GM23338 (cell line): ENCODE data around the gene GALNT9.

Experiments
- EZH2 ChIP-seq: fragments of 200-600 bp; sonication (generic); IDR thresholded peaks from one replicate; pipeline ENCODE4 v1.8.0; 2017; ENCODE audit warnings: antibody characterized with exemption, mild to moderate bottlenecking, low read depth; ENCODE audit not compliant: unreplicated experiment
- EZH2phosphoT487 ChIP-seq: fragments of 200-600 bp; sonication (generic); IDR thresholded peaks from one replicate; pipeline ENCODE4 v1.8.1; 2018; ENCODE audit warnings: antibody characterized with exemption; ENCODE audit not compliant: unreplicated experiment
- NANOG ChIP-seq: IDR thresholded peaks from 2 replicates; pipeline ENCODE4 v1.6.1; 2016; ENCODE audit warnings: antibody characterized with exemption, borderline replicate concordance
- POLR2AphosphoS5 ChIP-seq: IDR thresholded peaks from 2 replicates; pipeline ENCODE4 v1.6.1; 2016; ENCODE audit warnings: antibody characterized with exemption, low read depth
- STAT1 ChIP-seq: IDR thresholded peaks from one replicate; pipeline ENCODE4 v1.6.1; 2016; ENCODE audit warnings: antibody characterized with exemption; ENCODE audit not compliant: unreplicated experiment
- ZNF114 ChIP-seq: fragments of 250-450 bp; sonication (Bioruptor Pico); IDR thresholded peaks from 2 replicates; pipeline ENCODE4 v1.5.0; 2020; ENCODE audit warnings: mild to moderate bottlenecking, moderate library complexity
- ZNF331 ChIP-seq: fragments of 250-450 bp; sonication (Bioruptor Pico); IDR thresholded peaks from 2 replicates; pipeline ENCODE4 v1.5.0; 2020; ENCODE audit warnings: low read depth, mild to moderate bottlenecking, moderate library complexity
- TF ChIP-seq, protein P1 (sequence below), 2 experiments: fragments of 200-600 bp in 1 of 2; sonication (generic) in 1 of 2; conservative IDR thresholded peaks; 2 replicates each; pipeline versions ENCODE4 v1.5.1 to v1.6.1; 2016 to 2017; ENCODE audit warnings: antibody characterized with exemption in 2 of 2, low read depth in 2 of 2, mild to moderate bottlenecking in 2 of 2, moderate library complexity in 1 of 2
- TF ChIP-seq, protein P2 (sequence below): IDR thresholded peaks from one replicate; pipeline ENCODE4 v1.6.1; 2018; ENCODE audit warnings: antibody characterized with exemption; ENCODE audit not compliant: unreplicated experiment

DNA sequence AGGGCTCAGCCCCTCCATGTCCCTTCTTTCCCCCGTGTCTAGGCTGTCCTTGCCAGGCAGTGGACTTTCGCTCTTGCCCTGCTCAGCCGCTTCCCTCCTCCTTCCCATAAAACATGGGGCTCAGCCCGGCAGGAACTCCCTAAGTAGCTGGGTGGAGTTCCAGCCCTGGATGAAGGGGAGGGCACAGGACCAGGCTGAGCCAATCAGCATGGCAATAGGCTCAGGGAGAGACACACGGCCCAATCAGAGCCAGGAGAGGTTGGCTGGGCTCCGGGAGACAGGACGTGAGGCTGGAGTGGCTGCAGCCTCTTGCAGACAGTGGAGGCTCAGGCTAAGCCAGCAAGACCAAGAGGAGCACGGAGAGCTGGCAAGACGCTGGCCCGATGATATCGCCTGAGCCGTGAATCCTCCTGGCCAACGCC, 54.3 kb downstream of the GALNT9 start:
- TF ChIP-seq, protein P1, sequence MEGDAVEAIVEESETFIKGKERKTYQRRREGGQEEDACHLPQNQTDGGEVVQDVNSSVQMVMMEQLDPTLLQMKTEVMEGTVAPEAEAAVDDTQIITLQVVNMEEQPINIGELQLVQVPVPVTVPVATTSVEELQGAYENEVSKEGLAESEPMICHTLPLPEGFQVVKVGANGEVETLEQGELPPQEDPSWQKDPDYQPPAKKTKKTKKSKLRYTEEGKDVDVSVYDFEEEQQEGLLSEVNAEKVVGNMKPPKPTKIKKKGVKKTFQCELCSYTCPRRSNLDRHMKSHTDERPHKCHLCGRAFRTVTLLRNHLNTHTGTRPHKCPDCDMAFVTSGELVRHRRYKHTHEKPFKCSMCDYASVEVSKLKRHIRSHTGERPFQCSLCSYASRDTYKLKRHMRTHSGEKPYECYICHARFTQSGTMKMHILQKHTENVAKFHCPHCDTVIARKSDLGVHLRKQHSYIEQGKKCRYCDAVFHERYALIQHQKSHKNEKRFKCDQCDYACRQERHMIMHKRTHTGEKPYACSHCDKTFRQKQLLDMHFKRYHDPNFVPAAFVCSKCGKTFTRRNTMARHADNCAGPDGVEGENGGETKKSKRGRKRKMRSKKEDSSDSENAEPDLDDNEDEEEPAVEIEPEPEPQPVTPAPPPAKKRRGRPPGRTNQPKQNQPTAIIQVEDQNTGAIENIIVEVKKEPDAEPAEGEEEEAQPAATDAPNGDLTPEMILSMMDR (conservative IDR thresholded peaks at IDR 0.05; ENCODE audit: low read depth in 2 of 2) = no peak
- TF ChIP-seq EZH2 (no peak), ZNF114 (no peak), POLR2AphosphoS5 (no peak), NANOG (no peak), EZH2phosphoT487 (no peak), STAT1 (no peak), ZNF331 (CRISPR knock-in tag) (no peak)
- TF ChIP-seq, protein P2, sequence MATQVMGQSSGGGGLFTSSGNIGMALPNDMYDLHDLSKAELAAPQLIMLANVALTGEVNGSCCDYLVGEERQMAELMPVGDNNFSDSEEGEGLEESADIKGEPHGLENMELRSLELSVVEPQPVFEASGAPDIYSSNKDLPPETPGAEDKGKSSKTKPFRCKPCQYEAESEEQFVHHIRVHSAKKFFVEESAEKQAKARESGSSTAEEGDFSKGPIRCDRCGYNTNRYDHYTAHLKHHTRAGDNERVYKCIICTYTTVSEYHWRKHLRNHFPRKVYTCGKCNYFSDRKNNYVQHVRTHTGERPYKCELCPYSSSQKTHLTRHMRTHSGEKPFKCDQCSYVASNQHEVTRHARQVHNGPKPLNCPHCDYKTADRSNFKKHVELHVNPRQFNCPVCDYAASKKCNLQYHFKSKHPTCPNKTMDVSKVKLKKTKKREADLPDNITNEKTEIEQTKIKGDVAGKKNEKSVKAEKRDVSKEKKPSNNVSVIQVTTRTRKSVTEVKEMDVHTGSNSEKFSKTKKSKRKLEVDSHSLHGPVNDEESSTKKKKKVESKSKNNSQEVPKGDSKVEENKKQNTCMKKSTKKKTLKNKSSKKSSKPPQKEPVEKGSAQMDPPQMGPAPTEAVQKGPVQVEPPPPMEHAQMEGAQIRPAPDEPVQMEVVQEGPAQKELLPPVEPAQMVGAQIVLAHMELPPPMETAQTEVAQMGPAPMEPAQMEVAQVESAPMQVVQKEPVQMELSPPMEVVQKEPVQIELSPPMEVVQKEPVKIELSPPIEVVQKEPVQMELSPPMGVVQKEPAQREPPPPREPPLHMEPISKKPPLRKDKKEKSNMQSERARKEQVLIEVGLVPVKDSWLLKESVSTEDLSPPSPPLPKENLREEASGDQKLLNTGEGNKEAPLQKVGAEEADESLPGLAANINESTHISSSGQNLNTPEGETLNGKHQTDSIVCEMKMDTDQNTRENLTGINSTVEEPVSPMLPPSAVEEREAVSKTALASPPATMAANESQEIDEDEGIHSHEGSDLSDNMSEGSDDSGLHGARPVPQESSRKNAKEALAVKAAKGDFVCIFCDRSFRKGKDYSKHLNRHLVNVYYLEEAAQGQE = no peak
